ENCODE data around the gene TBATA.

The TBATA gene

GRCh38 chr10:70745555-70745954 is 39.6 kb downstream of the TBATA start:
- no peak for DNase-seq (ENCODE audit: low spot score)

- DNase-seq (ENCODE audit: low spot score) = no peak
Measured at GRCh38 chr10:70744617-70745143, 40.5 kb downstream of the TBATA start.

- no peak for DNase-seq (ENCODE audit: low spot score)
Measured at GRCh38 chr10:70743879-70744278, 41.3 kb downstream of the TBATA start.

- no peak for DNase-seq (ENCODE audit: low spot score)
Measured at GRCh38 chr10:70743430-70743788, 41.8 kb downstream of the TBATA start.

GRCh38 chr10:70742537-70743429 is 42.4 kb downstream of the TBATA start:
- no peak for DNase-seq (ENCODE audit: low spot score)

GRCh38 chr10:70740406-70741288 is 44.5 kb downstream of the TBATA start:
- peak; percentile 22 for DNase-seq (ENCODE audit: low spot score)

GRCh38 chr10:70738761-70739121 is 46.4 kb downstream of the TBATA start:
- DNase-seq (ENCODE audit: low spot score) = no peak

GRCh38 chr10:70738006-70738760 is 47.0 kb downstream of the TBATA start:
- DNase-seq (ENCODE audit: low spot score) = no peak

- DNase-seq (ENCODE audit: low spot score) = no peak
Measured at GRCh38 chr10:70737250-70737649, 47.9 kb downstream of the TBATA start.

GRCh38 chr10:70736525-70736924 is 48.7 kb downstream of the TBATA start:
- DNase-seq (ENCODE audit: low spot score) = no peak

GRCh38 chr10:70735161-70735560 is 50.0 kb downstream of the TBATA start:
- DNase-seq (ENCODE audit: low spot score) = no peak

- no peak for DNase-seq (ENCODE audit: low spot score)
Measured at GRCh38 chr10:70733051-70733450, 52.1 kb downstream of the TBATA start.

- no peak for DNase-seq (ENCODE audit: low spot score)
Measured at GRCh38 chr10:70732569-70732968, 52.6 kb downstream of the TBATA start.

- no peak for DNase-seq (ENCODE audit: low spot score)
Measured at GRCh38 chr10:70730955-70731354, 54.2 kb downstream of the TBATA start.

- DNase-seq (ENCODE audit: low spot score) = no peak
Measured at GRCh38 chr10:70729763-70730357, 55.3 kb downstream of the TBATA start.

GRCh38 chr10:70728328-70728727 is 56.8 kb downstream of the TBATA start:
- no peak for DNase-seq (ENCODE audit: low spot score)

- no peak for DNase-seq (ENCODE audit: low spot score)
Measured at GRCh38 chr10:70726909-70727495, 58.2 kb downstream of the TBATA start.

- DNase-seq (ENCODE audit: low spot score) = no peak
Measured at GRCh38 chr10:70723771-70724170, 61.4 kb downstream of the TBATA start.

- DNase-seq (ENCODE audit: low spot score) = no peak
Measured at GRCh38 chr10:70722820-70723424, 62.3 kb downstream of the TBATA start.
